ENCODE measurements around the gene DYNLT2. TPM values are rescaled to one million over a fixed set of nuclear protein-coding genes. Genes with fewer than 3 reads are reported as not detected.

Gene DYNLT2
- total RNA-seq, 4 donors from 2014 or later = 0.94 to 3.1 (median 1.4) TPM

DNA sequence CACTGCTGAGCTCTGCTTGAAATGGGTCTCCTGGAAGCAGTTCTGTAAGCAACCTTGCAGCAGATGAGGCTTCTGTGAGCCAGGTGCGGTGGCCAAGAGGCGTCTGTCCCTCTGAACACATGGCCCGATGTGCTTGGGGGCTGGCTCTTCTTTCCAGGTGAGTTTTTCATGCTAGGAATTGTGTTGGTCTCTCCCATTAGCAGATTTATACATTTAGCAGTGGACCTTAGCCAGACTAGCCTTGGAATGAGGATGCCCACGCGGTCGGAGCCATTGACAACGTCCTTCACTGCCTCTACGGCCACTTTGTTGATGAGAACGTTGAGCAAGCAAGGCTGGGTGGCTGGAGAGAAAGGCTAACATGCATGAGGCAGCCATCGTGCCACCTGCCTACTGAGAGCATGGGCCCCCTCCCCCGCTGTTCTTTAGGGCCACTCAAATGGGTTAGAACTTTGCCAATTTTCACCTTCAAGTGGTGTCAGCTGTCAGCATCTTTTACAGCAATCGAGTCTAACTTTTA lies 33.5 kb upstream of the DYNLT2 start:
- Histone ChIP-seq H3K36me3 (peaks cover 0 to 30% (median 0%) of the 10 kb centered on the region in 3 donors), H3K4me1 (peaks cover 0 to 8% (median 3%) of the 10 kb centered on the region in 3 donors), H3K27ac (no peak overlapping the region), H3K4me3 (no peak overlapping the region), H3K9me3 (no peaks in the 10 kb centered on the region), H3K27me3 (peaks cover 0 to 6% (median 0%) of the 10 kb centered on the region in 4 donors)
- WGBS, 2 donors = 85 to 88% methylated on average over 10 of the region's 12 CpGs
- intact Hi-C loops (cut with DNase I) = no loop called here
- no peak for DNase-seq
- no peak for TF ChIP-seq POLR2A (IDR thresholded peaks at IDR 0.05)
- TF ChIP-seq, protein P1, sequence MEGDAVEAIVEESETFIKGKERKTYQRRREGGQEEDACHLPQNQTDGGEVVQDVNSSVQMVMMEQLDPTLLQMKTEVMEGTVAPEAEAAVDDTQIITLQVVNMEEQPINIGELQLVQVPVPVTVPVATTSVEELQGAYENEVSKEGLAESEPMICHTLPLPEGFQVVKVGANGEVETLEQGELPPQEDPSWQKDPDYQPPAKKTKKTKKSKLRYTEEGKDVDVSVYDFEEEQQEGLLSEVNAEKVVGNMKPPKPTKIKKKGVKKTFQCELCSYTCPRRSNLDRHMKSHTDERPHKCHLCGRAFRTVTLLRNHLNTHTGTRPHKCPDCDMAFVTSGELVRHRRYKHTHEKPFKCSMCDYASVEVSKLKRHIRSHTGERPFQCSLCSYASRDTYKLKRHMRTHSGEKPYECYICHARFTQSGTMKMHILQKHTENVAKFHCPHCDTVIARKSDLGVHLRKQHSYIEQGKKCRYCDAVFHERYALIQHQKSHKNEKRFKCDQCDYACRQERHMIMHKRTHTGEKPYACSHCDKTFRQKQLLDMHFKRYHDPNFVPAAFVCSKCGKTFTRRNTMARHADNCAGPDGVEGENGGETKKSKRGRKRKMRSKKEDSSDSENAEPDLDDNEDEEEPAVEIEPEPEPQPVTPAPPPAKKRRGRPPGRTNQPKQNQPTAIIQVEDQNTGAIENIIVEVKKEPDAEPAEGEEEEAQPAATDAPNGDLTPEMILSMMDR (IDR thresholded peaks at IDR 0.05) = no peak

DNA sequence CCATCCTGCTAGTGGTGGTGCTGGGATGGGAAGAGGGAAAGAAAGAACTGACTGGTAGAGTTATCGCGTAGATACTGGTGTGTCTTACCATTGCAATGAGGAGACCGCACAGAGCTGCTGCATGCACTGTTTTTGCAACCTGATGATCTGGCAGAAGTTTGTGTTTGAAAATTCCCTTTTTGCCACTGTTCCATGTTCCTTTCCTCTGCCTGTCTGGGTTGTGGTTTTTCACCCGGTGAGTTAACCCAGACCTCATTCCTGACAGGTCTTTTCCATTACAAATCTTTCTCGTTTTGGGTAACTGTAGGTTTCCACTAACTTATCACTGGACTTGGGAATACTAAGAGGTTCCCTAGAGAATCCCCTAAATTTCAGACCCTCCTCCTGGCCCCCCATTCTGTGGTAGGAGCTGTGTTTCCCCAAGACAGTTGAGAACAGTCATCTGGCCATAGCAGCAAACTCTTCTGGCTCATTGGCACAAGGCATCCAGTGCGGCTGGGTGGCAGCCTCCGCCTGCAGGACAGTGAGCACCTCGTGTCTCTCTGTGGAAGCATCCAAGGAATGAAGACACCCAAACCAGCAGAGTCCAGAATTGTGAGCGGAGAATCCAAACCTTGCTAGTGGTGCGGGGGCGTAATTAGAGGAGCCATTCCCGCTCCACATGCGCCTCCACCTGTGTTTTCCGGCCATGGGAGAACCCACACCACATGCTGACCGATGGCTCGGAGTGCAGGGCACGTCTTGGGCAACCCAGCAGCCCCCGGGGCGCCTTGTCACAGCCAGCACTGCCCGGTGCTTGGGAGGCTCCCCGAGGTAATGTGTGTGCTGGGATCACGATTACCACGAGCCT lies 32.8 kb upstream of the DYNLT2 start:
- WGBS, 2 donors = 84 to 87% methylated on average over 5 to 12 of the region's 23 CpGs
- DNase-seq = no peak
- Histone ChIP-seq H3K4me1 (peaks cover 0 to 3% (median 2%) of the 10 kb centered on the region in 3 donors), H3K27ac (no peak overlapping the region), H3K4me3 (no peak overlapping the region), H3K9me3 (no peaks in the 10 kb centered on the region), H3K27me3 (peaks cover 0 to 3% (median 0%) of the 10 kb centered on the region in 4 donors), H3K36me3 (peaks cover 0 to 37% (median 0%) of the 10 kb centered on the region in 3 donors)
- intact Hi-C loops (cut with DNase I) = no loop called here
- TF ChIP-seq POLR2A (IDR thresholded peaks at IDR 0.05) = no peak

DNA sequence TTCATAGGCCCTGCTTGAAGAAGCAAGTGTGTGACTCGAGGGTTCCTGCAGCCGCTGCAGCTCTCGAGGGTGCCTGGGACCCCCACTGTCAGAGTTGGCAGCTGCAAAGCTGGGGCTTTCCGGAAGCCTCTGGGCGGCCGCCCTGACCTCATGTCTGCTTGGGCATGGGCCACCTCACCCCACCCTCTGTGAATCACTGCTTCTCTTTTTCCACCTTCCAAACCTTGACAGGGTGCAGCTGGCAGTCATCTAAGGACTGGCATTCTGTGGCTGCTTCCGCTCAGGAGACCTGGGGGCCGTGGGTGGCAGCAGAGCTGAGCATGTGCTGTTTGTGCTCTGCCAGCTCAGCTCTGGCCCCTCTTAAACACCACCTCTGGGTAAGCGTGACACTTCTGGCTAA lies 32.0 kb upstream of the DYNLT2 start:
- Histone ChIP-seq H3K4me3 (no peak overlapping the region), H3K27me3 (no peaks in the 10 kb centered on the region), H3K4me1 (peaks cover 0 to 3% (median 0%) of the 10 kb centered on the region in 3 donors), H3K9me3 (no peaks in the 10 kb centered on the region), H3K27ac (no peak overlapping the region), H3K36me3 (peaks cover 0 to 45% (median 0%) of the 10 kb centered on the region in 3 donors)
- 56 to 58% methylated on average over 9 of the region's 9 CpGs for WGBS, 2 donors
- intact Hi-C loops (cut with DNase I) = no loop called here
- DNase-seq = no peak
- TF ChIP-seq POLR2A (IDR thresholded peaks at IDR 0.05) = no peak
- TF ChIP-seq, protein P1 (IDR thresholded peaks at IDR 0.05) = no peak

DNA sequence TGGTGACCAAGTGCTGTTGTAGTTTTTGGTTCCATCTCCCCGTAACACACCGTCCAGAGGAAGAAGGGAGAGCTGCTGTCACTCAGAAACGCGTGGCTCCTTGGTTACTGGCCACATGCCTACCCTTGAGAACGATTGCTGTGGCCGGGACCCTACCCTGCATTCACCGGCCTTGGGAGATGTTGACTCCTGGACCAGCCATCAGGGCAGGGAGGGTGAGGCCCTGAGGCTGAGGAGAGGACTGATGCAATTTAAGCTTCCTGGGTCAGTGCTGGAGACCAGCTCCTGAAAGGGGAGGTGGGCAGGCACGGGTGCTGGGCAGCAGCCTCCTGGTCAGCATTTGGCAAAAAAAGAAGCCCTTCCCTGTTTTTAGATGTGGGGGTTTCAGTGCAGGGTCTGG lies 31.6 kb upstream of the DYNLT2 start:
- Histone ChIP-seq H3K9me3 (no peaks in the 10 kb centered on the region), H3K27me3 (no peaks in the 10 kb centered on the region), H3K27ac (no peak overlapping the region), H3K4me3 (no peak overlapping the region), H3K4me1 (peaks cover 0 to 3% (median 0%) of the 10 kb centered on the region in 3 donors), H3K36me3 (peaks cover 0 to 49% (median 0%) of the 10 kb centered on the region in 3 donors)
- intact Hi-C loops (cut with DNase I) = no loop called here
- no peak for DNase-seq
- TF ChIP-seq, protein P1 (IDR thresholded peaks at IDR 0.05) = no peak
- no peak for TF ChIP-seq POLR2A (IDR thresholded peaks at IDR 0.05)
- WGBS, 2 donors = 88% methylated on average over 1 of the region's 8 CpGs; no CpG with 5 or more reads in 1 of the 2 donors

DNA sequence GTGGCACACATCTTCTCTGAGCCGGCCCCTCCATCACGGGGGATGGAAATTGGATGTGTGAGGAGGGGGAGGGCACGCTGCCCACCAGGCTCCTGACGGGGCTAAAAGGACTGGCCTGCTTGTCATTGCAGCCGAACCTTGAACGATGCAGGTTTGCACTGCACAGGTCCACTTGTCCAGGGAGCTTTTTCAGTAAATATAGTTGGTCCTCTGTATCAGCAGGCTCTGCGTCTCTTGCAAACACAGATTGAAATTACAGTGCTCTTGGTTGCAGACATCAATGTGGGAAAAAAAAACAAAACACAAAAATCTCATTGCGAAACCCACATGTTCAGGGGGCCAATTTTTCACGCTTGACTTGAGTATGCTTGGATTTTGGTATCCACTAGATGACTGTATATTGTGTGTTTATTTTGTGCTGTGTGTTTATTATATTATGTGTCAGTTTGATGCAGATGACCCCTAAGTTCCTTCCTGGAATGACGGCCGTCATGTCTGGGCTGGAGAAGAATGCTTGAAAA lies 29.3 kb upstream of the DYNLT2 start:
- no peak overlapping the region for H3K27ac ChIP-seq
- intact Hi-C loops (cut with DNase I) = no loop called here
- TF ChIP-seq, protein P1 (IDR thresholded peaks at IDR 0.05) = no peak
- no peak for TF ChIP-seq POLR2A (IDR thresholded peaks at IDR 0.05)
- H3K4me1 ChIP-seq = peaks cover 0 to 3% (median 0%) of the 10 kb centered on the region in 3 donors
- no peak overlapping the region for H3K4me3 ChIP-seq
- peaks cover 8 to 72% (median 8%) of the 10 kb centered on the region in 3 donors for H3K36me3 ChIP-seq
- no peak for DNase-seq
- H3K27me3 ChIP-seq = no peaks in the 10 kb centered on the region
- no peaks in the 10 kb centered on the region for H3K9me3 ChIP-seq
- WGBS, 2 donors = 81 to 84% methylated on average over 10 to 11 of the region's 11 CpGs

Data from esophagus squamous epithelium (tissue), 5 donors.